ENCODE measurements around the gene DCP2. TPM values are rescaled to one million over a fixed set of nuclear protein-coding genes. Genes with fewer than 3 reads are reported as not detected.

DCP2 gene
- total RNA-seq, 2 experiments from 2014 or later, result 135 to 138 TPM

DNA sequence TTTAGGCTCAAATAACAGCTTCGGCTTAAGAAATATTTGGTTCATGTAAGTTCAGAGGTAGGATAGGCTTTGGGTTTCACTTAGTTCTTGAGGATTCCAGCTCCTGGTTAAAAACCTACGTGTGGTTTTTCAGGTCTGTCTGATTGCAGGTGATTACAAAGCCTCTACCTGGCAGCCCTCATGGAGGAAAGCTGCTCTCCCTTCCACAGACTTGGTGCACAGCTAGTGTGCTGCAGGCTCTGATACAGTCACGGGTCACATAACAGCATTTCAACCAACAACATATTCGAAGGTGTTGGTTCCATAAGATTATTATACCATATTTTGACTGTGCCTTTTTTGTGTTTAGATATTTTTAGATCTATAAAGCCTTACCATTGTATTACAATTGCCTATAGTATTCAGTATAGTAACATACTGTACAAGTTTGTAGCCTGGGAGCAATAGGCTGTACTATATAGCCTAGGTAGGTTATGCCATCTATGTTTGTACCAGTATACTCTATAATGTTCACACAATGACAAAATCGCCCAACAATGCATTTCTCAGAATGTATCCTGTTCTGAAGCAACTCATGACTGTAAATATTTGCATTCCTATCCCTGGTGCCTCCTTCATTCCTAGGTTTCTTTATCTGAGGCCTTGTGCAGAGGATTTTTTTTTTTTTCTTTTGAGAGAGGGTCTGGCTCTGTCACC is 8.0 kb upstream of the DCP2 start:
- ChIA-PET CTCF (interaction anchor here (0.9 to 1.5 kb wide), 3 partner anchors 45 to 274 kb away, joined by 3 to 7 read pairs (median 3); no protein-coding TSS in a partner anchor), POLR2A (interaction anchor here (0.7 to 2.9 kb wide), 5 partner anchors 8 to 108 kb away, joined by 3 to 26 read pairs (median 4); partner anchors contain the start of genes DCP2, REEP5 and SRP19)
- peaks cover 36% of the 10 kb centered on the region for H3K4me1 Mint-ChIP-seq
- no peak overlapping the region for H3K4me3 Mint-ChIP-seq
- no peaks in the 10 kb centered on the region for H3K9me3 Mint-ChIP-seq
- H3K27ac Mint-ChIP-seq, result peak overlapping the region; percentile 10
- no peaks in the 10 kb centered on the region for H3K36me3 Mint-ChIP-seq (ENCODE audit: low read depth)
- no peak for DNase-seq
- H3K27me3 Mint-ChIP-seq, result no peaks in the 10 kb centered on the region

DNA sequence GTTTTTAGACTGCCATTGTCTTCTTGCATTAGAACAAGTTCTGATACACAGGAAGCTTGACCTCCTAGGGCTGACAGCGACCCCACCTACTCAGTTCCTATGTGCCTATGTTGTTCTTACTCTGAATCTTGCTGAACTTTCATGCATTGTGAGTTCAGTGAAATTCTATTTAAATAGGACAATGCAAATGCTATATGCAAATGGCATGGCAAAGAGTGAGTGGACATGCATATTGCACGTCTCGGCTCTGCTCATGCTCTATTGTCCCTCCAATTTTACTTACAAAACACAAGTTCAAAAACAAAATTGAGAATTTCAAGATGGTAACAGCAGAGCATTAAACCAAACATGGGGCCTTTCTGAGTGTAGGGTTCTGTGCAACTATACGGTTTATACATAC is 5.3 kb upstream of the DCP2 start:
- H3K27me3 Mint-ChIP-seq, result no peaks in the 10 kb centered on the region
- ChIA-PET CTCF (no interaction called here), POLR2A (interaction anchor here (0.8 to 1.0 kb wide), 2 partner anchors 55 to 110 kb away, joined by 3 read pairs; partner anchors contain the start of gene SRP19)
- H3K4me3 Mint-ChIP-seq, result no peak overlapping the region
- DNase-seq, result no peak
- H3K36me3 Mint-ChIP-seq (ENCODE audit: low read depth), result no peaks in the 10 kb centered on the region
- peaks cover 31% of the 10 kb centered on the region for H3K4me1 Mint-ChIP-seq
- no peaks in the 10 kb centered on the region for H3K9me3 Mint-ChIP-seq
- H3K27ac Mint-ChIP-seq, result no peak overlapping the region

DNA sequence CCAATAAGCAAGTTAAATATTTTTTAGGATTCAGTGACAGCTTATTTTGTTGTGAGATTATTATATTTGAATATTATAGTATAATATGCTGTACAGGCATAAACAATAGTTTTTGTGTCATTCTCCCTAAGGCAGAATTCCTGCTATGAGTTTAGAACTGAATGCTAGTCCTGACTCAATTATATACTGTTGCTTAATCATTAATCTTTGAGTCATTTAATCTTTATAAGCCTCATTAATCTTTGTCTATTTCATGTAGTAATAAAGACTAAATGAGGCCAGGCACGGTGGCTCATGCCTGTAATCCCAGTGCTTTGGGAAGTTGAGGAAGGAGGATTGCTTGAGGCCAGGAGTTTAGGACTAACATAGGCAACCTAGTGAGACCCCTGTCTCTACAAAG is 3.6 kb upstream of the DCP2 start:
- Mint-ChIP-seq H3K27me3 (no peaks in the 10 kb centered on the region), H3K36me3 (ENCODE audit: low read depth) (peaks cover 14% of the 10 kb centered on the region), H3K4me1 (peaks cover 27% of the 10 kb centered on the region), H3K9me3 (no peaks in the 10 kb centered on the region), H3K27ac (no peak overlapping the region), H3K4me3 (no peak overlapping the region)
- ChIA-PET POLR2A (no interaction called here), CTCF (interaction anchor here (1.0 to 1.1 kb wide), 2 partner anchors 9 to 125 kb away, joined by 3 read pairs; no protein-coding TSS in a partner anchor)
- no peak for DNase-seq

DNA sequence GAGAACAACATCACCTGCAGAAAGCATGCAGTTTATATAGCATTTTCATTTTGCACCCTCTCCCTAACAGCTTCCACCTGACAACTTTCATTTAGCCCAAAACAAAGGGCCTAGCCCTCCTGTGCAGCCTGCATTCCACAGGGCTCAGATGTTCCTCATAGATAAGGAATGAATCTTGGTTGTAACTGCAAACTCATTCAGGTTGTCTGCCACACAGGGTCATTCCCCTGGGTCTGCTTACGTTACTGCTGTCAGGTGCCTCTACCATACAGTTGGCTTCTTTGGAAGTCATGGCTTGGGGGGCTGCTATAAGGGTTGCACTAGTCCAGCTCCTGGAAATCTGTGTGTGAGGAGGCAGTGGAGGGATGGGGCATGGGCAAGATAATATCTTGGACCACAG is 2.7 kb upstream of the DCP2 start:
- Mint-ChIP-seq H3K27me3 (no peaks in the 10 kb centered on the region), H3K27ac (no peak overlapping the region), H3K9me3 (no peaks in the 10 kb centered on the region), H3K4me1 (peaks cover 32% of the 10 kb centered on the region), H3K36me3 (ENCODE audit: low read depth) (peaks cover 18% of the 10 kb centered on the region), H3K4me3 (no peak overlapping the region)
- CTCF ChIA-PET, result interaction anchor here (1.0 to 2.9 kb wide), 2 partner anchors 9 to 126 kb away, joined by 3 to 23 read pairs; no protein-coding TSS in a partner anchor
- DNase-seq, result no peak
- POLR2A ChIA-PET, result interaction anchor here (3.9 kb wide), 1 partner anchor 52 kb away, joined by 94 read pairs; the partner anchor contains the start of gene REEP5

DNA sequence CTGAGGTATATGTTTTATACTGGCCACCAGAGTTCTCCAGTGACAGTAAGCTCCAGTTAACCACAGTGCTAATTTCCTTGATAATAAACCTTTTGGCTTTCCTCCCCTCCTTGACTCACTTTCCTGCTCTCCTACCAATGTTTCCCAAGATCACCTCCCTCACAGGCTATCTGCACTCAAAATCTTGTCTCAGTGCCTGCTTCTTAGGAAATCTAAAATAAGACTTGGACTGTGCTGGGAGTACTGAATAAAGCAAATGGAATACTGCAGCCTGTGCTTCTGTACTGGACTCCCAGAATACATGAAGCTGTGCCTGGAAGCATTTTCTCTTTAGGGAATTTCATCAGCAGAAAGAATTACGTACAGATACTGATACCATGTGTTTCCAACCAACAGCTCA is 1.7 kb upstream of the DCP2 start:
- H3K36me3 Mint-ChIP-seq (ENCODE audit: low read depth), result peaks cover 24% of the 10 kb centered on the region
- no peak for DNase-seq
- no peak overlapping the region for H3K27ac Mint-ChIP-seq
- CTCF ChIA-PET, result interaction anchor here (0.5 to 2.9 kb wide), 6 partner anchors 10 to 199 kb away, joined by 3 to 23 read pairs (median 3); partner anchors contain the start of gene REEP5
- H3K4me3 Mint-ChIP-seq, result no peak overlapping the region
- no peaks in the 10 kb centered on the region for H3K9me3 Mint-ChIP-seq
- POLR2A ChIA-PET, result interaction anchor here (0.6 to 3.9 kb wide), 6 partner anchors 11 to 319 kb away, joined by 3 to 94 read pairs (median 20); partner anchors contain the start of gene REEP5
- H3K27me3 Mint-ChIP-seq, result no peaks in the 10 kb centered on the region
- peaks cover 33% of the 10 kb centered on the region for H3K4me1 Mint-ChIP-seq

DNA sequence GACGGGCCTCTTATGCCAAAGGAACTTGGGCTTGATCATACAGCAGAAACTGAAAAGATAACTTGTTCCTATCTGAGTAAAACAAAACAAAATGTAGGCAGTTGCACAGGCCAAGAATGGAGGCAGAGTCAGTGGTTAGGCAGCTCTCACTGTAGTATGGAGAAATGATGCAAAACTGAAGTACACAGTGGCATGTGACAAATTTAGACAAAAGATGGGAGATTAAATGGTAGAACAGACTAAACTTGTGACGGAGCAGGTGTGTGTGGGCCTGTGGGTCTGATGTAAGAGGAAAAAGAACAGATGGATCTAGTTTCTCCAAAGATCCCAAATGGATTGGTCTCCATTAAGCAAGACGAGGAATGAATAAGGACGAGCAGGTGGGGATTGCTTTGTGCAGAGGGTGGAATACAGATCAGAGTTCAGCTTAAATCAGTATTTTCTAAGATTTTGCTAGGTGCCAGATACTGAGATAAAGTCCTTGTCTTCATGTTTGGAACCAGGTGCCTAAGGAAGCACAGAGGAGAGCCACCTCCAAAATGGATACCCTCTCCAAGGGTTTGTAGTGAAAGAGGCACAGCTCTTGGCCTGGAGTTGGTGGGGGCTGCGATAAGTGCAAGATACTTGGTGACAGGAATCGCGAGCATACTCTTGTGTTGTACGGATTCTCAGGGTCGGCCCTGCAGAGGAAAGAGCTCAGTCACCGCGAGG is 722 bp upstream of the DCP2 start:
- no peaks in the 10 kb centered on the region for H3K9me3 Mint-ChIP-seq
- H3K27ac Mint-ChIP-seq, result peak overlapping the region; percentile 96
- no peak for DNase-seq
- H3K27me3 Mint-ChIP-seq, result no peaks in the 10 kb centered on the region
- ChIA-PET POLR2A (interaction anchor here (0.6 to 3.9 kb wide), 36 partner anchors 8 to 557 kb away, joined by 3 to 94 read pairs (median 4); partner anchors contain the start of genes EPB41L4A, REEP5 and SRP19), CTCF (interaction anchor here (0.8 to 2.9 kb wide), 18 partner anchors 11 to 815 kb away, joined by 3 to 23 read pairs (median 4); partner anchors contain the start of gene REEP5)
- peaks cover 40% of the 10 kb centered on the region for H3K4me1 Mint-ChIP-seq
- H3K4me3 Mint-ChIP-seq, result peak overlapping the region; percentile 99
- peaks cover 31% of the 10 kb centered on the region for H3K36me3 Mint-ChIP-seq (ENCODE audit: low read depth)

DNA sequence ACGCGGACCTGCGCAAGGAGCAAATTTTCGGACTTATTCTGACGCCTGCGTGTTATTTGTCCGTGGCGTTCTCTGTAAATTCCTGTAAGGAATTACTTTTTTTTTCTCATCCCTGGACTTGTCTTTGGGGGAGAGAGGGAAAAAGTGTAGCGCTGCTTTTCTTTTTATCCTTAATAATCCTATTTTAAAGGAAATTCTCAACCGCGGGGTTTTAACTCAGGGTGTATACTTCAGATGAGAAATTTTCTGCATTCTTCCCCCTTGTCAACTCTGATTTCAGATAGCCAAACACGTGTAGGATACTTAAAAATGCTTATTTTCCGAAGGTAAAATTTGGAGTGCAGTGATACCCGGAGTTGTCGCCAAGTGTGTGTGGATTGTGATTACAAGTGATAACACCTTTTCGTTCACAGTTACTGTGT is 853 bp downstream of the DCP2 start:
- Mint-ChIP-seq H3K4me1 (peaks cover 51% of the 10 kb centered on the region), H3K9me3 (no peaks in the 10 kb centered on the region), H3K36me3 (ENCODE audit: low read depth) (peaks cover 44% of the 10 kb centered on the region), H3K27ac (peak overlapping the region; percentile 96), H3K4me3 (peak overlapping the region; percentile 99), H3K27me3 (no peaks in the 10 kb centered on the region)
- ChIA-PET CTCF (no interaction called here), POLR2A (no interaction called here)
- no peak for DNase-seq

DNA sequence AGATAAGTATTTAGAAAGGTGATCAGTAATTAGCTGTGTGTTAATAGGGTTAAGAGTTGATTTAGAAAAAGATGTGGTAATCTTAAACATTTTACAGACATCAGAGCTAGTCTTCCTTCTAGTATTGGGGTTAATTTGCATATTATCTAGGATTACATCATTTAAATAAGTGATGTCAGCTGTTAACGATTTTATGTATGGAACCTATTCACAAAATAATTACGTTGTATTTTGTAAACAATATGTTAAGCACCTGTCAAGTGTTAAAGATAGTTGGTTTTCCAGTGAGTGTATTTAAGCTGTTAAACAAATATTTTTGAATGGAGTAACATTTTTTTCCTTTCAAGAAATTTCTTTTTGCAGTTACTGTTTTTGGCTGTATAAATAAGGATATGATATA is 2.2 kb downstream of the DCP2 start:
- CTCF ChIA-PET, result interaction anchor here (0.9 to 1.8 kb wide), 6 partner anchors 8 to 287 kb away, joined by 3 to 6 read pairs (median 4); no protein-coding TSS in a partner anchor
- peaks cover 63% of the 10 kb centered on the region for H3K4me1 Mint-ChIP-seq
- H3K9me3 Mint-ChIP-seq, result no peaks in the 10 kb centered on the region
- peak overlapping the region; percentile 99 for H3K4me3 Mint-ChIP-seq
- no peak for DNase-seq
- peaks cover 58% of the 10 kb centered on the region for H3K36me3 Mint-ChIP-seq (ENCODE audit: low read depth)
- peak overlapping the region; percentile 96 for H3K27ac Mint-ChIP-seq
- POLR2A ChIA-PET, result interaction anchor here (0.7 to 1.5 kb wide), 7 partner anchors 9 to 535 kb away, joined by 3 to 5 read pairs (median 4); partner anchors contain the start of genes REEP5 and YTHDC2
- no peaks in the 10 kb centered on the region for H3K27me3 Mint-ChIP-seq

DNA sequence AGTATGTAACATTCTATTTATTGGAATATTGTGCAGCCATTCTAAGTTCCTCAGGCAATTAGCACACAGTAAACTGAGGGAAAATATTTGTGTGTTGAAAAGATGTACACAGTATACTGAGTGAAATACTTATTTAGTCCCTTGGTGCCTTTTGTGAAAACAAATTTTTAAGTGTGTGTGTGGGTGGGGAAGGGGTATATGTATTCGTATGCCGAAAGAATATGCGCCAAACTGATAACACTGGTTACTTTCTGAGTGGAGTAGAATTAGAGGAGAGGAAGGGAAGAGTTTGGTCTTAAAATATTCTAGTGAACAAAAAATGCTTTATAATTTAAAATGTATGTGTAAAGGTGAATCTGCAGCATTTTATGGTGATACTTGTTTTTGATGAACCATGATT is 3.1 kb downstream of the DCP2 start:
- CTCF ChIA-PET, result interaction anchor here (0.8 to 1.8 kb wide), 5 partner anchors 9 to 355 kb away, joined by 3 to 6 read pairs (median 3); no protein-coding TSS in a partner anchor
- peaks cover 63% of the 10 kb centered on the region for H3K36me3 Mint-ChIP-seq (ENCODE audit: low read depth)

DNA sequence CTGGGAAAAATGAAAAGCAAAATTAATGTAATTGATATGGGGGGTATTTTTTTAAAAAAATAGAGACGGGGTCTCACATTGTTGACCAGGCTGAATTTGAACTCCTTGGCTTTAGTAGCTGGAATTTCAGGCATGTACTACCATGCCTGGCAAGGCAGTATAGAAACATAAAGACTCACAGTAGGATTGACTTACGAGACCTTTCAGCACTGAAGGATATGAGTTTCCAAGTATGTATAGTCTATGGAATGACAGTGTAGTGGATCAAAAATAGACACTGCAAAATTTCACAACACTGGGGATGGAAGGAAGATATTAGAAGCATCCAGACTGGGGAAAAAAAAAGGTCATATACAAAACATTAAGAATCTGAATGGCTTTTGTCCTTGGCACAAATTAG is 6.8 kb downstream of the DCP2 start:
- Mint-ChIP-seq H3K36me3 (ENCODE audit: low read depth) (peaks cover 61% of the 10 kb centered on the region), H3K4me3 (no peak overlapping the region), H3K4me1 (peaks cover 66% of the 10 kb centered on the region), H3K27ac (no peak overlapping the region), H3K27me3 (no peaks in the 10 kb centered on the region), H3K9me3 (no peaks in the 10 kb centered on the region)
- DNase-seq, result no peak
- POLR2A ChIA-PET, result interaction anchor here (1.0 kb wide), 1 partner anchor 311 kb away, joined by 3 read pairs; no protein-coding TSS in a partner anchor
- CTCF ChIA-PET, result no interaction called here

More for the DNA sequence above, 3.1 kb downstream of the DCP2 start:
- no peak overlapping the region for H3K27ac Mint-ChIP-seq
- POLR2A ChIA-PET, result interaction anchor here (1.2 to 1.5 kb wide), 4 partner anchors 10 to 534 kb away, joined by 4 to 5 read pairs (median 5); partner anchors contain the start of genes REEP5 and YTHDC2
- DNase-seq, result no peak
- H3K27me3 Mint-ChIP-seq, result no peaks in the 10 kb centered on the region
- no peaks in the 10 kb centered on the region for H3K9me3 Mint-ChIP-seq
- H3K4me3 Mint-ChIP-seq, result peak overlapping the region; percentile 70
- peaks cover 70% of the 10 kb centered on the region for H3K4me1 Mint-ChIP-seq

DNA sequence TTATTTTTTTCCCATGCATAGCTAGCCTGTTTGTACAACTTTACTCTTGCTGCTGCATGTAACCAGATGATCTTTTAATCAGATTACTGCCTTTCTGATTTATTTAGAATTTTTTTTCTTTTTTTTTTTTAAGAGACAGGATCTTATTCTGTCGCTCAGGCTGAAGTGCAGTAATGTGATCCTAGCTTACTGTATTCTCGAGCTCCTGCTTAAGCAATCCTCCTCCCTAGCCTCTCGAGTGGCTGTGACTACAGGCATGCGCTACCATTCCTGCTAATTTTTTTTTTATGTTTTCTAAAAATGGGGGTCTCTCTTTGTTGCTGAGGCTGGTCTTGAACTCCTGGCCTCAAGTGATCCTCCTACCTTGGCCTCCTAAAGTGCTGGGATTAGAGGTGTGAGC is 9.6 kb downstream of the DCP2 start:
- CTCF ChIA-PET, result interaction anchor here (0.6 to 2.3 kb wide), 3 partner anchors 10 to 63 kb away, joined by 3 to 19 read pairs (median 6); no protein-coding TSS in a partner anchor
- Mint-ChIP-seq H3K4me1 (peaks cover 62% of the 10 kb centered on the region), H3K9me3 (no peaks in the 10 kb centered on the region), H3K27ac (no peak overlapping the region), H3K27me3 (no peaks in the 10 kb centered on the region), H3K36me3 (ENCODE audit: low read depth) (peaks cover 66% of the 10 kb centered on the region), H3K4me3 (no peak overlapping the region)
- DNase-seq, result no peak
- POLR2A ChIA-PET, result interaction anchor here (4.0 kb wide), 1 partner anchor 11 kb away, joined by 18 read pairs; the partner anchor contains the start of gene DCP2

All from activated CD4-positive, alpha-beta memory T cell treated with anti-CD3 and anti-CD28 coated beads, Interleukin-2, amount 10 ng/mL, durations not matched to agents 7 days and 5 days (primary cell).